Fibroblast of upper back skin (primary cell): ENCODE measurements around the gene MBLAC1.

Experiments used
- DNase-seq: peaks from one replicate; pipeline ENCODE4 v3.0.0-alpha.2; 2013

MBLAC1 gene

DNA sequence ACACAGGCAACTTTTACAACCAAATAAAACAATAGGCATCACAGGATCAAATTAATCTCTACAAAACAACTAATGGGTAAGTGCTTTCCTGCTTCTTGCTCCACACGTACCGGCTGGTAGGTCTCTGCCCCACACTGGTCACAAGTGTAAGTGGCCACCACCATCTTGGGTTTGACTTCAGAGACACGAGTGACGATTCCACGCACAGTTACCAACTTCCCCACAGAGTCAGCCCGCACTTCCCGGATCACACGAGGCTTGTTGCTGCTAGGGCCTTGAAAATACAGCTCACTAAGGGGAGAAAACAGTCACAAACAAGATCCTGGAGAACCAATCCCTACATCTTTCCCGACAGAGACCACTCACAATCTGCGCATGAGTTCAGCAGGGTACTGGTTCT lies 27.9 kb upstream of the MBLAC1 start:
- DNase-seq, result no peak

DNA sequence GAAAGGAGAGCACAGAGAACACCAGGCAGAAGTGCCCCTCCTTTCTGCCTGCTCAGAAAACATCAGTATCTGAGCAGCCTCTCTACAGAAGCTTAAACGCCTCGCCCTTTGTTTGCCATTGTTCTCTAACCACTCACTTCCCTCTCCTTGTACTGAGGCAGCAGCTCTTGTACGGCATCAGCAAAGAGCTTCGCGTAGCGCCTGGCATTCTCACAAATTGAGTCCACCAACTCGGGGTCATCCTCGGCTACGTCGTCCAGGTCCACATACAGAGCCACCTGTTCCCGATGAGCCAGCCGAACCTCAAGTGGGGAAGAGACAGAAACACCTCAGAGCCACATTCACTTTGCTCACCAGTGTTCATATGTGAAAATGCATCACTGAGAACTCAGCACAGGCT lies 27.3 kb upstream of the MBLAC1 start:
- DNase-seq, result no peak

DNA sequence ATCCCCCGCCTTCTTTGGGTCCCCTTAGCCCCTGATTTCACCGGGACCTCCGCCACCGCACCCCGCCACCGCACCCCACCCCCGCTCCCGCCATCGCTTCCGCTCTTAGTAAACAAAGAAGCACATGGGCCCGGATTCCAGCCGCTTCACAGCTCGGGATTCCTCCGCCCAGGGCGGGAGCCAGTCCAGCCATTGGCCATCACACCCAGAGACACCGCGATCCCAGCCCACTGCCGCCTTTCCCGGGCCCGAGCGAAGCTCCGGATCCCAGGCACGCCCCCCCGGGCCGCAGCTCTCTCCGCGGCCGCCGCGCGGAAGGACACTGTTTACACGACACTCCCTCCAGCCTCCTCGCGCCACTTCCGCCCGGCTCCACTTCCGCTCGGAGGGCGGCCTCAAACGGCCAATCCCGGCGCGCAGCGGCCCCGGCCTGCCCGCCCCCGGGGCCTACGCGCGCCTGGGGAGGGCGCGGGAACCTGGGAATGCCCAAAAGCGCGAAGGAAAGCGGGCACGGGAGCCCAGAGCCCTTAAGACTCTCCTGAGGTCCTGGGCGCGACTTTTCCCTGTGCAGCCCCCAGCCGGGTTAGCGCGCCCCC lies 26.2 kb upstream of the MBLAC1 start:
- DNase-seq, result peak; percentile 97

DNA sequence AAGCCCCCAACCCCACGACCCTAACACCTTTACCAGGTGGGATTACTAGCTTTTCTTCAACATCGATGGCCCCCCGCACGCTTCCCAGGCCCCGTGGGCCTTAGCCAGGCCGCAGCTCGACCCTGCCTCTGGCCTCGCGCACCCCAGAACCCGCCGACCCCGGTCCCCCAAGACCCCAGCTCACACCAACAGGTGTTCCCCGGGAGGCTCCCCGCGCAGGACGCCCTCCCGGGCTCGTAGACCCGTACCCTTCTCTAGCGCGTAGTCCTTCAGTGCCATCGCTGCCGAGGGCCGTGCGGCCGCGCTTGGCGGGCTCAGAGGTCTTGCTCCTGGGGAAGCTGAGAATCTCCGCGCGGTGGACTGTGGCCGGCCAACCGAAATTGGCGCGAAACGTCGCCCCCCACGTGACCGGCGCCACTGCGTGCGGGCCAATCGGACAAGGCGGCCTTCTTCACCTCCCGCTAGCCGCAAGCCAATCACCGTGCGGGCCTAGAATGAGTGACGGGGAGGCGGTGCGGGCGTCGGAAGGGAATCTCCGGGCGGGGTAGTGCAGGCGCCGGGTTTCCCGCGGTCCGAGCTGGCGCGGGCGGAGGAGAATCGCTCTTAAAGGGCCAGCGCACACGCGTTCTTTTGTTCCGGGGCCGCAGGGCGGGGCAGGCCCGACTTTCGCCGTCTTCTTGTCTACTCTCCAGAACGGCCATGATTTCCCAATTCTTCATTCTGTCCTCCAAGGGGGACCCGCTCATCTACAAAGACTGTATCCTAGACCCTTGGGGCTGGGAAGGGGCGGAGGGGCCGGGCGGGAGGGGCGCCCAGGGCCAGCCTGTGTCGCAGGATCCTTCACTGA lies 25.5 kb upstream of the MBLAC1 start, which contains the start of the genes AP4M1 and MCM7:
Gene AP4M1, plus strand, starts transcription at position 628 of the 847 bp plus-strand sequence. Its CDS starts 72 bp downstream, at position 700.
Gene MCM7, minus strand, starts transcription at position 382 of the 847 bp plus-strand sequence. Its CDS starts 103 bp downstream, at position 279.
- peak; percentile 99 for DNase-seq

DNA sequence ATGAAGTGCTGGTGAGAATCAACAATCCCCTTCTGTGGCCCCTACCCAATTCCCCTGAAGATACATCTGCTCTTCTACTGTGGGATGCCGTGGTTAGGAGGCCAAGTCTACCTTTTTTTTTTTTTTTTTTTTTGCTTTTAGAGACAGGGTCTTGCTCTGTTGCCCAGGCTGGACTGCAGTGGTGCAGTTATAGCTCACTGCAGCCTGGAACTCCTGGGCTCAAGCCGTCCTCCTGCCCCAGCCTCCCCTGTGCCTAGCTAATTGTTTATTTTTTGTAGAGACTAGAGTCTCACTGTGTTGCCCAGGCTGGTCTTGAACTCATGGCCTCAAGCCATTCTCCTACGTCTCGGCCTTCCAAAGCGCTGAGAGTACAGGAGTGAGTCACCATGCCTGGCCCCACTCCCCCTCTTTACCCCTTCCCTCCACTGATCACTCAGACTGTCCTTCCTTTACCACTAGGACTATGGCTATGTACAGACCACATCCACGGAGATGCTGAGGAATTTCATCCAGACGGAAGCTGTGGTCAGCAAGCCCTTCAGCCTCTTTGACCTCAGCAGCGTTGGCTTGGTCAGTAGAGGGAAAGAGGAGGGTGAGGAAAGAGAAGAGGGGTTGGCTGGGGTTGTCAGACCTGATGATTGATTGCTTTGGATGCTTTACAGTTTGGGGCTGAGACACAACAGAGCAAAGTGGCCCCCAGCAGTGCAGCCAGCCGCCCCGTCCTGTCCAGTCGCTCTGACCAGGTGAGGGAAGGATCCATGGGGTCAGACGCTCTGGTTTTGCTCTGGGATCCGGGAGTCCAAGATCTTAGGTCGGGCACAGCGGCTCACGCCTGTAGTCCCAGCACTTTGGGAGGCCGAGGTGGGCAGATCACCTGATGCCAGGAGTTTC lies 23.6 kb upstream of the MBLAC1 start:
- DNase-seq, result peak; percentile 65

DNA sequence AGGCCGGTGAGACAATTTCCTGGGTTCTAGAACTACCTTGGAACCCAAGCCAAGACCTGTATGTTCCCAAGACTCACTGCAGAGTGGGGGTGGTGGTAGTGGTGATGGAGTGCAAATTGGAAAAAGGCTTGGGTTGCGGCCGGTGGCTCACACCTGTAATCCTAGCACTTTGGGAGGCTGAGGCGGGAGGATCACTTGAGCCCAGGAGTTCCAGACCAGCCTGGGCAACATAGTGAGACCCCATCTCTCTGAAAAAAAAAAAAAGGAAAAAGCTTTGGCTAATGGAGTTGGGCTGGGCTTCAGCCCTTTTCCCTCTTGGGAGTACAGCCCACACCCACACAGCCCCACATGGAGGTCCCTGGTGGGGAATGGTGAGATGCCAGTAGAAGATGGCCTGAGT lies 21.2 kb upstream of the MBLAC1 start:
- no peak for DNase-seq

DNA sequence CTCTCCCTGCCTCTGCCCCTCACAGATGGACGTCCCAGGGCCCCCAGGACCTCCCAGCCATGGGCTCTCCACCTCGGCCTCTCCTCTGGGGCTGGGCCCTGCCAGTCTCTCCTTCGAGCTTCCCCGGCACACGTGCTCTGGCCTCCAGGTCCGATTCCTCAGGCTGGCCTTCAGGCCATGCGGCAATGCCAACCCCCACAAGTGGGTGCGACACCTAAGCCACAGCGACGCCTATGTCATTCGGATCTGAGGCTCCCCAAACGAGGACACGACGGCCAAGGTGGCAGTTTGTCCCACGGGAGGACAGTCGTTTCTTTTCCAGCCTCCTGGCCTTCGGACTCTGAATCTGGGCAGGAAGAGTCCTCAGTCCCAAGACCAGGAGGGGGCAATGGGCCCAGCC lies 20.1 kb upstream of the MBLAC1 start:
- no peak for DNase-seq

DNA sequence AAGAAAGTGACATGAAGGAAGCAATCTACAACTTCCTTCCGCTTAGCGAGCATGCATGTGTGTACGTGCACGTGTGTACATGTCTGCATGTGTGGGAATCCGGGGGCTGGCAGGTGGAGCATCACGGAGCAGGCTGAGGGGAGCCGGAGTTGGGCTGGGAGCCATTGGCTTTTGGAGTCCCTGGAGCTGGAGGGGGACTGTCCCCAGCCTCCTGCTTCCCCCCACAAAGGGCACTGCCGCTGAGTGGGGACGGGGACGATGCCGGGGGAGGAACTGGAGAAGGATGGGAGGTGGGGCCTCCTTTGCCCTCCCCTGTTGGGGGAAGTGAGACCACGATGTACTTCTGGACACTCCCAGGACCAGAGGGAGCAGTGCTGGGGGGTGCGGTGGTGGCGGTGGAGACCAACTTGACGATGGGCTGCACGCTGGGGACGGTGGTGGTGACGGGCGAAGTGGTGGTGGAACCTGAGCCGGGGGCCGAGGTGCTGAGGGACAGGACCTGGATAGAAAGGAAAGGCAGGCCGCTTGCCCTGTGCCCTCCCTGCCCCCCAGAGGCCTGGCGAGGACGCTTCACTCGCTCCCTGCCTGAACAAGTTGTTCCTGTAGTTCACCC lies 19.5 kb upstream of the MBLAC1 start:
- DNase-seq, result no peak

DNA sequence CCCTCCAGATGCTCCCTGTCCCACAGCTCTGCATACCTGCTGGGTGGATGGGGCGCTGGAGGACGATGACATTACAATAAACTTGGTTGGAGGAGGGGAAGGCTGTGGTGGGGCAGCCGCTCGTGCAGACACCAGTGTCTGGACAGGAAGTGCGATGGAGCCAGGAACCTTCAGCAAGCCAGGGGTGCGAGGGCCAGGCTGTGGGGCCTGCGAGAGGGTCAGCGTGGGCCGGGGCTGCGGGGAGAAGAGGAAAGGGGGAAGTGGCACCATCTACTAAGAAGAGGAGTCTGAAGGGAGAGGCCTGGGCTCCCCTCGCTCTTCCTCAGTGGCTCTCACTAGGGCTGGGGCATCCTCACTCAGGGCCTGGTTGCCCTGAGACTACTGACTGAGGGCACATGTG lies 18.9 kb upstream of the MBLAC1 start:
- DNase-seq, result no peak

DNA sequence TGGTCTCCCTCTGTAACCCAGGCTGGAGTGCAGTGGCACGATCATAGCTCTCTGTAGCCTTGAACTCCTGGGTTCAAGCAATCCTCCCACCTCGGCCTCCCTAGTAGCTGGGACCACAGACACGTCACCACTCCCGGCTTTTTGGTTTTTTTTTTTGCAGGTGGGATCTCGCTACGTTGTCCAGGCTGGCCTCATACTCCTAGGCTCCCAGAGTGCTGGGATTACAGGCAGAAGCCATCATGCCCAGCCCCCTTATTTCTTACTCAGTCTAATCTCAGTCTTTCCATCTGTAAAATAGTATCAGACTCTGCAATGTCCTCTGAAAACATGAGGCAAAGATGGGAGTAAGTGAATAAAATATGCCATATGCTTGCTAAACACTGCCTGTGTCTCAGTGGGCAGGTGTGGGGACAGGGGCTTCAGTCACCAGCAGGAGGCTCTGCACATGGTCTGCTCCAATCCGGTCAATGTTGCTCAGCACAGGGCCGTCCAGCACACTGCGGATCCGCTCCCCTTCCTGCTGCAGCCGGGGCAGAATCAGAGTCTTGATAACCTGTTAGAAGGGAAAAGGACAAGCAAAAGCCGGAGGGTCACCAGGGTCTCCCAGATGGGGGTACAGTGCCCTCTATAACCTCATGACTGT lies 17.1 kb upstream of the MBLAC1 start:
- DNase-seq, result no peak

DNA sequence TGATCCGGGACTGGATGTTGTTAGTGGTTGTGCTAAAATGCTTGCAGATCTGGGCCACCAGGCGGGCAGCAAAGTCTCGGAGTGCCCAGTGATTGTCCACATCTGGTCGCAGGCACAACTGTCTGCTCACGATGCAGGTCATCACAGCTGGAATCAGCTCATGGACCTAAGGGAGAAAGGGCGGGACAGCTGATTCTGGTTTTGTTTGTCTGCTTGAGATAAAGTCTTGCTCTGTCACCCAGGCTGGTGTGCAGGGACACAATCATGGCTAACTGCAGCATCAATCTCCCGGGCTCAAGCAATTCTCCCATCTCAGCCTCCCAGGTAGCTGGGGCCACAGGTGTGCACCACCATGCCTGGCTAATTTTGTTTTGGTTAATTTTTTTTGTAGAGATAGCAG lies 15.6 kb upstream of the MBLAC1 start:
- DNase-seq, result no peak

DNA sequence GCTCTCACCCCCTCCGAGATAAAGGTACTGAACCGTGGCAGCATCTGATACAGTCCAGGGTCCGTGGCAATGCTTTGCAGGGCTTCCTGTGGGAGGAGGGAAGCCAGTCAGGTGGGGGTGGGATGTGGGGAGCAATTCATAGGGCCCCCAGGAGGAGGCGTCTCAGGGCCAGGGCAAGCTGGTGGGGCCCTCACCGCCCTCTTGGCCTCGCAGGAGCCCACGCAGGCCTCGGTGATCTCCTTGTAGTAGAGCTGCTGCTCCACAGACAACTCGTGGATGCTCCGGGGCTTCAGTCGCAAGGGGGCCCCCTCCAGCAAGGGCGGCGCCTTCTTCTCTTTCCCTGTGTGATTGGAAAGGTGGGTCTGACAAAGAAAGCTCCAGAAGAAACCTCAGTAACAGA lies 14.9 kb upstream of the MBLAC1 start:
- no peak for DNase-seq

DNA sequence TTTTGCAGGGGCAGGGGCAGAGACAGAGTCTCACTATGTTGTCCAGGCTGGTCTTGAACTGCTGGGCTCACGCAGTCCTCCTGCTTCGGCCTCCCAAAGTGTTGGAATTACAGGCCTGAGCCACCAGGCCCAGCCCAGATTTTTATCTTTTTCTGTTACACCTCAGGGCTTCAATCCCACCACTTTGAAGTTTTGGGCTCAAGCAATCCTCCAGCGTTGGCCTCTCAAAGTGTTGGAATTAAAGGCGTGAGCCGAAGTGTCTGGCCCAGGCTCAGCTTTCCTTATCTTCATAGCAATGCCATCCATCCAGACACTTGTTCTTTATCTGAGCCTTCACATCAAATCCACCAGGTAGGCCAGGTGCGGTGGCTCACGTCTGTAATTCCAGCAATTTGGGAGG lies 11.7 kb upstream of the MBLAC1 start:
- DNase-seq, result no peak

DNA sequence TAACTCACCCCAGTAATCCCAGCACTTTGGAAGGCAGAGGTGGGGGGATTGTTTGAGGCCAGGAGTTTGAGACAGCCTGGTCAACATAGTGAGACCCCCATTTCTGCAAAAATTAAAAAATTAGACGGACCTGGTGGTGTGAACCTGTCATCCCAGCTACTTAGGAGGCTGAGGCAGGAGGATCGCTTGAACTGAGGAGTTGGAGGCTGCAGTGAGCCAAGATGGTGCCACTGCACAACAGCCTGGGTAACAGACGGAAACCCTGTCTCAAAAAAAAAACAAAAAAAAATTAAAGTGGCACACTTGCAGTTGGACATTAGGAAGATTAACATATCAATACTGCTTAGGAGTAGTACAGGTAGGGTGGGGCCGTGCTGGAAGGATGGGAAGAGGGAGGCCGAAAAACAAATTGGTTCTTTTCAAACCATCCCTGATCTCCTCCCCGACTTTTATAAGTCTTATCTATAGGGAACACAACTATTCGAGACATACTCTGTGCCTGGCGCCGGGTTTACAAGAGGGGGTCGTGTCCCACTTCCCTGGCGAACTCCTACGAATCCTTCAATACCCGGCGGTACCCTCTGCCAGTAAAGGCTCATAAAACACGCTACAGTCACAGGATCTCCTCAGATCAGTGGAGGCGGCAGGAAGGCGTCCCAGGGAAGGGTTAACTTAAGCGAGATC lies 8.2 kb upstream of the MBLAC1 start:
- no peak for DNase-seq

DNA sequence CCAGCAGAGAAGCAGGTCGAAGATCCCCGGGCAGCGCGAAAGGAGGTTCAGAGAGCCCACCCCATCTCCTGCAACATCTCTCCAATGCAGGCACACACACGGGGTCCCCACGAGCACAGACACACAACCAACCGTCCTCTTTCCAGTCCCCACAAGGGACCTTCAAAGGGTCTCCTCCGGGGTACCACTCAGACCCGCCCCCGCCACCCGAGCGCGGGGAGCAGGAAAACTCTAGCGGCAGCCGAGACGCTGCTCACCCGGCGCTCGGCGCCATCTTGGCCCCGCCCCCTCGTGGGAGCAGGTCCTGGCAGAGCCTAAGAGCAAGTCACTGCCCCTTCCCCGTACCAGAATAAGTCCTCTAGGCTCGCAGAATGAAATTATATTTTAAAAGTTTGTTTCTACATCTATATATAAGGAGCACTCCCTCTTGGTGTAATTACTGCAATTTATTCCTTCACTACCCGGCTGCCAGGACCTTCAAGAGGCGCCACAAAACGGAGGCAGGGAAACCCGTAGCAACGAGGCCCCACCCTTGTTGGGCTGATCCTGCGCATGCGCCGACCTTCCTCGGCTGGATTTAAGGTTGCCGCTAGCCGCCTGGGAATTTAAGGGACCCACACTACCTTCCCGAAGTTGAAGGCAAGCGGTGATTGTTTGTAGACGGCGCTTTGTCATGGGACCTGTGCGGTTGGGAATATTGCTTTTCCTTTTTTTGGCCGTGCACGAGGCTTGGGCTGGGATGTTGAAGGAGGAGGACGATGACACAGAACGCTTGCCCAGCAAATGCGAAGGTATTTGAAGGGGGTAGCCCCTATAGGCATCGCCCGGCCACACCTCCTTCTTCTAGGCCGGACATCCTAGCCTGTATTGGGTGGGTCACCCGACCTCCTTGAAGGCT lies 7.4 kb upstream of the MBLAC1 start, which contains the start of the genes CNPY4 and TAF6:
Gene CNPY4, plus strand, starts transcription at position 563 of the 898 bp plus-strand sequence. Its CDS starts 111 bp downstream, at position 674.
Gene TAF6, minus strand, starts transcription at position 287 of the 898 bp plus-strand sequence. CDS start 5,149 bp downstream, outside the sequence.
- DNase-seq, result peak; percentile 94

DNA sequence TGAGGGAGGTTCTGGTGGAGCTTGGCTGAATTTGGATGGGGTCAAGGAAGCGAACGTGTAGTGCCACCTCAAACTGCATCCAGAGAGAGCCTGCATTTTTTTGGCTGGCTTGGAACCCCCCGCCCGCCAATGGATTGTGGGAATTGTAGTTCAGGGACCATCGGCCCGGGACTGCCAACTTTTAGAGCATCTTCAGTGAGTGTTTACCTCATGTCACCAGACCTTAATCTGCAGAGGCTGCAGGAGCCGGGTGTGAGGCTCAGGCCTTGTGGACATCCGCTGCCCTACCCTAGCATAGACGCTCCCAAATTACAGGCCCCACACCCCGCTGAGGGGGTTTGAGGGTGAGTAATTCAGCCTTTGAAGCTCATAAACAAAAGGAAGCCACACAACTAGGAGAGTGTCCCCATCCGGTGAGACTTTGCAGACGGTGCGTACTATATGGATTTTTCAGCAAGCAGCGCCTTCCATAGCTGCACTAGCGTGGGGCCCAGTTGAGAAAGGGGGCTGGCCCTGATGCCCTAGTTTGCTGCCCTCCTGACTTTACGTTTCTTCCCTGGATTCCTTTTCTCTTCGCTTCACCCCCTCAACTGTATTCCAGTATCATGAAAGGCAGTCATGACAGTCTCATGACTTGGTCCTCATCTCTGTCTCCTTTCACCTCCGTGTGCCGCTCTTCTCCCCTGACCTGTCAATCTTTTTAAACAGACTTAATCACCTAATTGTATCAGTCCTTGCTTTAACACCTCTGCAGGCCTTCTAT lies 6.6 kb upstream of the MBLAC1 start:
- DNase-seq, result peak; percentile 65

DNA sequence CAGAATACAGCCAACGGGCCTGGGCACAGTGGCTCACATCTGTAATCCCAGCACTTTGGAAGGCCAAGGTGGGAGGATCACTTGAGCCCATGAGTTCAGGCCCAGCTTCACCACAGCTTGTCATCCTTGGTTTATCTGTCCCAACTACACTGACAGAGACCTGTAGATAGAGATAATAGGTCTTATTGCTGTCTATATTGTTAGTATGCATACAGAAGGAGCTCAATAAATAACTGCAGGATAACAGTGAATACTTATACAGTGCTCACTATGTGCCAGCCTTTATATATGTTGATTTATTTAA lies 6.1 kb upstream of the MBLAC1 start:
- DNase-seq, result no peak

DNA sequence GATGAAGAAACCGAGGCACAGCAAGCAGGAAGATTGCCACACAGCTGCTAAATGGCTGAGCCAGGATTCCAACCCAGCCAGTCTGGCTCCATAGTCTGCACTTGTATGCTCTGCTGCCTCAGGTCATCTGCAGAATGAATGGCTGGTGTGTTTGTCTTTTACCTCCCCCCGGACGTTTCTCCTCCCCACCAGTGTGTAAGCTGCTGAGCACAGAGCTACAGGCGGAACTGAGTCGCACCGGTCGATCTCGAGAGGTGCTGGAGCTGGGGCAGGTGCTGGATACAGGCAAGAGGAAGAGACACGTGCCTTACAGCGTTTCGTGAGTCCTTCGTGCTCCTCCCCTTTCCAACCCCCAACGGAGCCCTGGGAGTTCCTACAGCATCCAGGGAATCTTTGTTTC lies 4.7 kb upstream of the MBLAC1 start:
- DNase-seq, result no peak

DNA sequence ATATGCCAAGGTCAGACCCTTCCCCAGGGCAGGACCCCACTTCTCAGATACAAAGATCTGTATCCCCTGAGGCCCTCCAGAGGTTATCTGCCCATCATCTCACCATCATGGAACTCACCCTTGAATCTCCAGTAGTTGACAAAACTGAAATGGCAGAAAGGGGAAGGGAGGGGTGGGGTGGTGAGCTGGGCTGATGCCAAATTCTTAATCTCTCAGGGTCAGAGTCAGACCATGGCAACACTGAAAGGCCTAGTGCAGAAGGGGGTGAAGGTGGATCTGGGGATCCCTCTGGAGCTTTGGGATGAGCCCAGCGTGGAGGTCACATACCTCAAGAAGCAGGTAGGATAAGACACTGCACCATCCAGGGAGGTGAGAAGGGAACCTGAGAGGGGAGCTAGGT lies 4.2 kb upstream of the MBLAC1 start:
- DNase-seq, result no peak
